GM12891 (cell line): ENCODE measurements around the gene GRK3.

Source experiments
- DNase-seq: peaks from one replicate; pipeline ENCODE4 v3.0.0; 2011; ENCODE audit warnings: low spot score; ENCODE audit not compliant: insufficient read length
- FAIRE-seq: peaks from 2 replicates; lab custom pipeline; 2011; peaks lifted over from hg19 to GRCh38; lab: Jason Lieb, UNC
- PAX5 ChIP-seq: IDR thresholded peaks from 2 replicates; pipeline ENCODE4 v1.6.1; 2011; ENCODE audit warnings: low read length, moderate library complexity, mild to moderate bottlenecking; ENCODE audit not compliant: insufficient read depth, severe bottlenecking
- POLR2A ChIP-seq: IDR thresholded peaks from 2 replicates; pipeline ENCODE4 v1.6.1; 2011; ENCODE audit warnings: low read depth, low read length, control low read depth
- POLR2AphosphoS5 ChIP-seq: IDR thresholded peaks from 2 replicates; pipeline ENCODE4 v1.6.1; 2011; ENCODE audit warnings: low read depth, low read length, control low read depth
- POU2F2 ChIP-seq: IDR thresholded peaks from 2 replicates; pipeline ENCODE4 v1.6.1; 2011; ENCODE audit warnings: low read depth, mild to moderate bottlenecking, control low read depth, low read length, moderate library complexity
- SPI1 ChIP-seq: IDR thresholded peaks from 2 replicates; pipeline ENCODE4 v1.6.1; 2011; ENCODE audit warnings: low read depth, low read length, control low read depth
- TAF1 ChIP-seq: IDR thresholded peaks from 2 replicates; pipeline ENCODE4 v1.6.1; 2011; ENCODE audit warnings: low read depth, low read length, control low read depth

The GRK3 gene

DNA sequence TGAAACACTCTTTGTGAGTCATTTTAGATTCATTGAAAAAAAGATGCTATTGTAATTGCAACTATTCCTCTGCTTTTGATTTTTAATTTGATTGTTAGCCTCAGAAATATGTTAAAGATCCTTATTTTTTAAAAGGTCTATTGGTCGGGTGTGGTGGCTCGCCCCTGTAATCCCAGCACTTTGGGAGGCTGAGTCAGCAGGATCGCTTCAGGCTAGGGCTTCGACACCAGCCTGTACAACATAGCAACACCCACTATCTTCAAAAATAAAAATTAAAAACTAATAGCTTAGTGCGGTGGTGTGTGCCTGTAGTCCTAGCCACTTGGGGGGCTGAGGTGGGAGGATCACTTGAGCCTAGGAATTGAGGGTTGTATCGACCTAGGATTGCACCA, 105.6 kb downstream of the GRK3 start:
- DNase-seq: no peak
- no peak for FAIRE-seq
- TF ChIP-seq SPI1: no peak
- TF ChIP-seq TAF1: no peak
- TF ChIP-seq POLR2A: no peak
- no peak for TF ChIP-seq POU2F2
- no peak for TF ChIP-seq POLR2AphosphoS5
- TF ChIP-seq PAX5: no peak

GRCh38 chr22:25672289-25673084, 108.0 kb downstream of the GRK3 start:
- FAIRE-seq: no peak
- TF ChIP-seq PAX5 (no peak), TAF1 (no peak)
- DNase-seq: no peak

- TF ChIP-seq POLR2A: no peak
- TF ChIP-seq POLR2AphosphoS5: no peak
- no peak for TF ChIP-seq SPI1
- no peak for TF ChIP-seq PAX5
- TF ChIP-seq POU2F2: no peak
- TF ChIP-seq TAF1: no peak
- no peak for DNase-seq
- peak; percentile 20 for FAIRE-seq
These were observed 109.2 kb downstream of the GRK3 start for GRCh38 chr22:25673713-25674112.

GRCh38 chr22:25677631-25678030, 113.2 kb downstream of the GRK3 start:
- FAIRE-seq (no peak), DNase-seq (no peak)
- TF ChIP-seq POLR2AphosphoS5 (no peak), PAX5 (no peak), SPI1 (no peak), TAF1 (no peak), POLR2A (no peak), POU2F2 (no peak)

- FAIRE-seq (no peak), DNase-seq (no peak)
- no peak for TF ChIP-seq POLR2AphosphoS5
- TF ChIP-seq TAF1: no peak
- no peak for TF ChIP-seq POU2F2
- no peak for TF ChIP-seq PAX5
- no peak for TF ChIP-seq SPI1
- no peak for TF ChIP-seq POLR2A
These were observed 115.6 kb downstream of the GRK3 start for GRCh38 chr22:25680051-25680450.

GRCh38 chr22:25680956-25681355, 116.5 kb downstream of the GRK3 start:
- no peak for DNase-seq
- TF ChIP-seq SPI1 (no peak), POU2F2 (no peak), POLR2A (no peak), POLR2AphosphoS5 (no peak), PAX5 (no peak), TAF1 (no peak)
- FAIRE-seq: no peak

DNA sequence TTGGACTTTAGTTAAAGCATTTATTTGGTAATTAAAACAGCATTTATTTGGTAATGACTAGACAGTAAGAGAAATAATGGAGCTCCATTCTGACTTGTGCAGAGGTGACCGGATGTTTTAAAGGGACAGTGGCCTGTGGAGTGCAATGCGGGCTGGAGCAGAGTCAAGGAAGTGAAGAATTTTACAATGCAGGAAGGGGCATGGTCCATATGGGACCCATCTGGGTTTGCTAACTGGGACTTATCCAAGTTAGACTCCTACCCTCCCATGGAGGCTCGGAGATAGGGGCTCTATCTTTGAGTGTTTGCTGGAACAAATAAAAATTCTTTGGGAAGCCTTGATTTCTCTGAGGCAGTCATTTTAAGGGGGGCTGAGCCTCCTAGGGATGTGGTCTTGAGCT, 117.6 kb downstream of the GRK3 start:
- no peak for FAIRE-seq
- TF ChIP-seq PAX5 (no peak), TAF1 (no peak), POLR2A (no peak), POLR2AphosphoS5 (no peak), SPI1 (no peak), POU2F2 (no peak)
- no peak for DNase-seq

DNA sequence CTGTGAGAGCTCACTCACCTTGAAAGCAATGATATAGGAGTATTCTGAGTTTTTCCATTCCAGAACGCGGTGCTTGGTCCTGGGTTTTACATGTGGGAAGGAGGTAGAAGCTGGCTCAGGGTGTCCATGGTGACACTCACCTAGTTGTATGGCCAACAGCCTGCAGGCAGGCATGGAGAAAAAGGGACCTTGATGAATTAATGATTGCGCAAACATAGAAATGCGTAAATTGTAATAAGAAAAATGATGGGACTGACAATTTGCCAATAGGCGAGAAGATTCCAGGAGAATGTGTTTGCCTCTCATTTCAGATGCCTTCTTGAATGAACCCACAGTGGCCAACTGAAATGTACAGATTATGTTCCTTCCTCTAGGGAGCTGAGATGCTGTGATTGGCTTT, 124.2 kb downstream of the GRK3 start:
- TF ChIP-seq TAF1 (no peak), POLR2A (no peak), SPI1 (no peak), POLR2AphosphoS5 (no peak), POU2F2 (no peak), PAX5 (no peak)
- DNase-seq (no peak), FAIRE-seq (no peak)

GRCh38 chr22:25689631-25690030, 125.2 kb downstream of the GRK3 start:
- DNase-seq (no peak), FAIRE-seq (no peak)
- TF ChIP-seq PAX5 (no peak), SPI1 (no peak), POLR2A (no peak), TAF1 (no peak), POLR2AphosphoS5 (no peak), POU2F2 (no peak)

DNA sequence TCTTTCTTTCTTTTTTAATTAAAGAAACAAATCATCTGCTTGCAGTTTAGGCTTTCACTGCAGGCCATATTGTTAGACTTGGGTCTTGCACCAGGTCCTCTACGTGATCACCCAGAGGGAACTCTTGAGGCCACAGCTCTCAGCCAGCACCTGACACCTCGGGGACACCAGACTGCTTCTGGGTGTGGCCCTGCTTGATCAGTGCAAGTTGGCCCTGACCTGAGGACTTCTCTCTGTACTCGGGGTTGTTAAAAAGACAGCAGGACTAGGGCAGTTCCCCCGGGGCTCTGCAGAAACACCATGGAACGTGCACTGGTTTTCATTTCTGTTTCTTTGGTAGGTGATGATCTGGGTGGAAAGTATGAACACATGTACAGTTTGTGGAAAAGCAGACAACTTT, 126.3 kb downstream of the GRK3 start:
- FAIRE-seq: no peak
- no peak for DNase-seq
- no peak for TF ChIP-seq POLR2A
- TF ChIP-seq PAX5: no peak
- no peak for TF ChIP-seq SPI1
- TF ChIP-seq TAF1: no peak
- TF ChIP-seq POU2F2: no peak
- TF ChIP-seq POLR2AphosphoS5: no peak
